Midbrain (tissue), 1 donor: ENCODE data around the gene NUP210.
"Not testable (repeated sequence)": the region's sequence is repeated elsewhere in the genome, so short reads cannot be mapped to it uniquely, and the experiment has no call there.

Experiments used
- DNase-seq: peaks from one replicate; lab custom pipeline; 2025; lab: John Stamatoyannopoulos, UW

The NUP210 gene

GRCh38 chr3:13420045-13420830, at the start of gene NUP210:
Gene NUP210, minus strand, starts transcription at chr3:13420322. Its CDS starts 96 bp downstream, at chr3:13420226.
- no peak for DNase-seq

DNA sequence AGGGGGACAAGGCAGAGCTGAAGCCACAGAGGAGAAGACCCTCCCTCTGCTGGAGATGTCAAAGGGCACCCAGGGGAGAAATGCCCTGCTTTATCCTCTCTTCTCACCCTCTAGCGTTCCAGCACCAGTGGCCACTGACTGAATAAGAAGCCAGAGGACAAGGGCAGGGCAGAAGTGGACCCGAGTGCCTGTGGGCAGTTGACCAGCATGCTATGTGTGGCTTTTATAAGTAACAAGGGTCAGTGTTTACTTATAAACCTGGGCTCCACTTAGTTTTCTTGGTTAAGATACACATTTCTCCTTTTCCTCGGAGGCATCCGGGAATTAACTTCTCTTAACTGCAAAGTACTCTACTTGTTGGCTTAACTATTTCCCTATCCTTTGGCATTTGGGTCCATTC, 46.7 kb upstream of the NUP210 start:
- no peak for DNase-seq

- DNase-seq, result no peak
Measured at GRCh38 chr3:13465236-13465873, 45.2 kb upstream of the NUP210 start.

- DNase-seq, result peak; percentile 34
Measured at GRCh38 chr3:13463618-13464400, 43.7 kb upstream of the NUP210 start.

- no peak for DNase-seq
Measured at GRCh38 chr3:13462822-13463221, 42.7 kb upstream of the NUP210 start.

DNA sequence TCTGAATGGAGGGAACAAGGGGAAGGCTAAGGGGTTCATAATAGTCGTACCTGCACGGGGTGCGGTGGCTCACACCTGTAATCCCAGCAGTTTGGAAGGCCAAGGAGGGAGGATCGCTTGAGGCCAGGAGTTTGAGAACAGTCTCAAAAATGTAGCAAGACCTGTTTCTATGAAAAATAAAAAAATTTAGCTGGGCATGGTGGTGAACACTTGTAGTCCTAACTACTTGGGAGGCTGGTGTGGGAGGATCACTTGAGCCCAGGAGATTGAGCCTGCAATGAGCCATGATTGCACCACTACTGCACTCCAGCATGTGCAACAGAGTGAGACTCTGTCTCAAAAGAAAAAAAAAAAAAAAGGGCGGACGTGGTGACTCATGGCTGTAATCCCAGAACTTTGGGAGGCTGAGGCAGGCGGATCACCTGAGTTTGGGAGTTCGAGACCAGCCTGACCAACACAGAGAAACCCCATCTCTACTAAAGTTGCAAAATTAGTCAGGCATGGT, 42.1 kb upstream of the NUP210 start:
- no peak for DNase-seq

GRCh38 chr3:13461169-13462124, 41.3 kb upstream of the NUP210 start:
- DNase-seq, result no peak

- DNase-seq, result no peak
Measured at GRCh38 chr3:13460341-13460736, 40.2 kb upstream of the NUP210 start.

DNA sequence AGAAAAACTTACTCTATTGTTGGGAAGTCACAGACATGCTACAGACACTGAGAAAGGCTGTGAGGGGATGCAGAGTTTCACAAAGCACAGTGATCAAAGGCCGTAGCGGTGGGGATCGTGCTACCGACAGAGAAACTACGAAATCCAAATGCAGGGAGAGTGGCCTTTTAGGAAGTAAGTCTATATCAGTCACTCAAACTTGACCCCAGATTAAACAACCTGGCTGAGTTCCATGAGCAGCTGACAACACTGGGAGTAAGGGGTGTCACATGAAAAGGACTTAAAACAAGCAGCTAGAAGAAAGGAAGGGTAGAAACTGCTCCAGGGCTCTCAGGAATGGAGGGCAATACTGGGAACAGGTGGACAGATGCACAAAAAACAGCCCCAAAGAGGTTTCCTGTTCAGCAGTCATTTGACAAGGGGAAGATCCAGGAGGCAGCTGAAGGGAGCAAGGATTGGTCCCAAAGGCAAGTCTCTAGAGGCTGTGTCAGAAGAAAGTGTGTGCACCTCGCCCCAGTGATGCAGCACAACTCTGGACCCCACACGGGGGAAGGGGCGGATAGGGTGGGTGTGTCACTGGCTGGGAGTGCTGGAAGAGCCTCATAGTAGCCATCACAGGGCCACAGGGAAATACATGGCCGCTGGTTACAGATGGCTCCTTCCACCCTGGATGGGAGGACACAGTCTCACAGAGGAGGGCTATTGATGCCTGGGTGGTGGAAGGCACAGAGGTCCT, 39.7 kb upstream of the NUP210 start:
- no peak for DNase-seq

GRCh38 chr3:13457593-13457992, 37.5 kb upstream of the NUP210 start:
- DNase-seq, result no peak

- no peak for DNase-seq
Measured at GRCh38 chr3:13455644-13456043, 35.5 kb upstream of the NUP210 start.

DNA sequence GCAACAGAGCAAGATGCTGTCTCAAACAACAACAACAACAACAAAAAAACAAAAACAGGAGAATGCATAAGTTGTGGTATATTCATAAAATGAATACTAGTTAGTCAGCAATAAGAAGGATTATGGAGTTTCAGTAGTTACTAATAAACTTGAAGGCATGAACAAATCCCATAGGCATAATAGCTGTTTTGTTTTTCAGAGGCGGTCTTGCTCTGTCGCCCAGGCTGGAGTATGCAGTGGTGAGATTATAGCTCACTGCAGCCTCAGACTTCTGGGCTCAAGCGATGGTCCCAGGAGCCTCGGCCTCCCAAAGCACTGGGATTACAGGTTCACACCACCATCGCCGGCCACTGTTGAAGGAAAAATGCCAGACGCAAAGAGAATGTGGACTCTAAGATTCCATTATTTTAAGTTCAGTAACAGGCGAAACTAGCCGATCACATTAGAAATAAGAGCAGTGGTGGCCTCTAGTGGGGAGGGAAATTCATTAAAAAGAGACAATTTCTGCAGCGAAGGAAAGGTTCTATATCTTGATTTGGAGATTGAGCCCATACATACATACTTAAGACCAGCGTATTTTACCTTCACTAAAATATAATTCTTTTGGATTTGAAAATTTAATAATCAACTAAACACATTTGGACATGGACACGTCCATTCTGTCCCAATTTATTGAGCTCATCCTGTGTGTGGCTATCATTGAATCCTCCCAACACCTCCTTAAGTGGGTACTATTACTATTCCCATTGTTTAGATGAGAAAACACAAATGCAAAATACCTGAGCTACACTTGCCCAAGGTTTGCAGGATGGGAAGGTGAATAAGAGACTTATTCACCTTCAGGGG, 32.6 kb upstream of the NUP210 start:
- peak; percentile 77 for DNase-seq

GRCh38 chr3:13451301-13451673, 31.2 kb upstream of the NUP210 start:
- no peak for DNase-seq

DNA sequence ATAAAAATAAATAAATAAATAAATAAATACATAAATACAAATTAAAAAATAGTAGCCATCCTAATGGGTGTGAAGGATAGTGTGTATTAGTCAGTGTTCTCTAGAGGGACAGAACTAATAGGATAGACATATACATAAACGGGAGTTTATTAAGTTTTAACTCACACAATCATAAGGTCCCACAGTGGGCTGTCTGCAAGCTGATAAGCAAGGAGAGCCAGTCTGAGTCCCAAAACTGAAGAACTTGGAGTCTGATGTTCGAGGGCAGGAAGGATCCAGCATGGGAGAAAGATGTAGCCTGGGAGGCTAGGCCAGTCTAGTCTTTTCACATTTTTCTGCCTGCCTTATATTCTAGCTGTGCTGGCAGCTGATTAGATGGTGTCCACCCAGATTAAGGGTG, 22.8 kb upstream of the NUP210 start:
- not testable (repeated sequence) for DNase-seq

- no peak for DNase-seq
Measured at GRCh38 chr3:13440204-13440817, 20.2 kb upstream of the NUP210 start.

GRCh38 chr3:13436213-13436612, 16.1 kb upstream of the NUP210 start:
- DNase-seq, result not testable (repeated sequence)

DNA sequence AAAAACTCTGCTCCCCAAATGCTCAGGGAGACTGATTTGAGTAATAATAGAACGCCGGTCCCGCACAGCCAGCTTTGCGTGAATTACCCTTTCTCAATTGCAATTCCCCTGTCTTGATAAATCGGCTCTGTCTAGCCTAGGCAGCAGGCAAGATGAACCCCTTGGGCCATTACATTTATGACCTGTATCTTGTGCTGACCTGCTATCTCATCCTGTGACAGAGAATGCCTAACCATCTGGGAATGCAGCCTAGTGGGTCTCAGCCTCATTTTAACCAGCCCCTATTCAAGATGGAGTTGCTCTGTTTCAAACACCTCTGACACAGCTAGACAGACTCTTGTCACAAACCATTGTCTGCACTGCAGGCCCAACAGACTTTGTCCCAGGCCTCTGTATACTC, 13.8 kb upstream of the NUP210 start:
- DNase-seq, result no peak

DNA sequence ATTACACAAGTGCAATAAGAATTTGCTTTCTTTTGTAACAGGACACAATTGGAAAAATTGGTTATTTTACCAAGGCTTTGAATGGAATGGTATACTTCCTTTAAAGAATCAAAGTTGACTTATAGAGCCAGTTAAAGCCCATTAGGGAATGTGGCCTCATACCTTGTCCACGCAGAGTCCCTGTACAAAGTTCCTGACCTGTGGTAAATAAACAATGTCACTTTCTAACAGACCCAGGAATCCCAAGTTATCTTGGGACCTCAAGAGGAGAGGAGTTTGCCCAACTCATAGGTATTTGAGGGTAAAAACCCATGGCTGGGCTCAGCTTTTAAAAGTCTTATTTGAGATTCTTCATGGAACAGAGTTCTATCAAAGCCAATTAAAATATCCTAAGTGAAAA, 12.0 kb upstream of the NUP210 start:
- DNase-seq, result no peak

GRCh38 chr3:13430411-13430875, 10.3 kb upstream of the NUP210 start:
- DNase-seq, result not testable (repeated sequence)
